Hematopoietic multipotent progenitor cell (in vitro differentiated cells): Measurements from ENCODE around the gene CFL1. TPM values are rescaled to one million over a fixed set of nuclear protein-coding genes. Genes with fewer than 3 reads are reported as not detected.
"Not testable (repeated sequence)": the region's sequence is repeated elsewhere in the genome, so short reads cannot be mapped to it uniquely, and the experiment has no call there.

Experiments
- DNase-seq, 3 donors: peaks; one replicate each; pipeline ENCODE4 v3.0.0-alpha.2; 2011 to 2015; ENCODE audit warnings: low read depth in 2 of 3, low spot score in 2 of 3
- total RNA-seq: library from RNA; depleted of rRNA; stranded (reverse); fragments of >200 nt; gene quantifications from one replicate; pipeline ENCODE4 v1.2.3, GENCODE V29; 2012

The CFL1 gene
- total RNA-seq, 1 donor = 701 TPM

- DNase-seq = no peak
Observed at GRCh38 chr11:65844231-65844872, 13.6 kb downstream of the CFL1 start.

DNA sequence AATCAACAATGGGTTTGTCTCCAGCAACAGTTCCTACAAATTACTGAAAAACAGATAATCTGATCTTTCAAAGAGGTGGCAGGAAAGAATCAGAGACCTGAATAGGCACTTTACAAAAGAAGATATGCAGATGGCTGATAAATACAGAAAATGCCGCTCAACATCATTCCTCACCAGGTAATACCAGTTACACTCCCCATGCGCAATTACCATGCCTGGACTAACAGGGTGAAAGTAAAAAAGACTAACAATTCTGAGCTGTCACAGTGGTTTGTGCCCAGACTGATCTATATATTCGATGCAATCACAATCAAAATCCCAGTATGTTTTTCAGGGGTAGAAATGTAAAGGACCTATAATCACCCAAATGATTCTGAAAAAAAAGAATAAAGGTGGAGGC, 14.2 kb downstream of the CFL1 start:
- no peak for DNase-seq

- DNase-seq = no peak
Observed at GRCh38 chr11:65842144-65842543, 15.8 kb downstream of the CFL1 start.

GRCh38 chr11:65834202-65834601, 23.8 kb downstream of the CFL1 start:
- no peak for DNase-seq

- DNase-seq = peak; percentile 77 to 96 (median 92)
Observed at GRCh38 chr11:65833297-65834030, 24.5 kb downstream of the CFL1 start, which contains the start of gene SNX32. SNX32 (plus strand) TSS chr11:65833963; CDS start chr11:65834066, 103 bp downstream.

GRCh38 chr11:65832231-65832630, 25.7 kb downstream of the CFL1 start:
- DNase-seq = not testable (repeated sequence)

DNA sequence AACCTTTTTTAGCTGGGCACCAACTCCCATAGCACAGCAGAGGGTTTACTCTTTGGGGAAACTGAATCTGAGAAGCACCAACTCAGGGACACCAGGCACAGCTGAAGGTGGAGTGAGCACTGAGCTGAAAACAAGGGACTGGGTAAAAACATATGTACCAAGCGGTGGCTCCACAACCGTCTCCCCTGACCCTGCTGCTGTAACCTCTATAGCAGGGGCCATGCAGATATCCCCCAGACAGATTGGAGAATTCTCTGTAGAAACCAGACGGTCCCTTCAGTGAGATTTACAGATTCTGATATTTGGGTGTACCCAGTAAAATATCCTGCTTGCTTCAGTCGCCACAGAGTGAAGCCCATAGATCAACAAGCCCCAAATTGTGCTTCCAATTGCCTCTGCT, 28.5 kb downstream of the CFL1 start:
- DNase-seq = no peak

- DNase-seq = no peak
Observed at GRCh38 chr11:65826984-65827735, 30.8 kb downstream of the CFL1 start.

- DNase-seq = no peak
Observed at GRCh38 chr11:65822776-65823528, 35.0 kb downstream of the CFL1 start.

GRCh38 chr11:65821107-65821506, 36.9 kb downstream of the CFL1 start:
- no peak for DNase-seq

DNA sequence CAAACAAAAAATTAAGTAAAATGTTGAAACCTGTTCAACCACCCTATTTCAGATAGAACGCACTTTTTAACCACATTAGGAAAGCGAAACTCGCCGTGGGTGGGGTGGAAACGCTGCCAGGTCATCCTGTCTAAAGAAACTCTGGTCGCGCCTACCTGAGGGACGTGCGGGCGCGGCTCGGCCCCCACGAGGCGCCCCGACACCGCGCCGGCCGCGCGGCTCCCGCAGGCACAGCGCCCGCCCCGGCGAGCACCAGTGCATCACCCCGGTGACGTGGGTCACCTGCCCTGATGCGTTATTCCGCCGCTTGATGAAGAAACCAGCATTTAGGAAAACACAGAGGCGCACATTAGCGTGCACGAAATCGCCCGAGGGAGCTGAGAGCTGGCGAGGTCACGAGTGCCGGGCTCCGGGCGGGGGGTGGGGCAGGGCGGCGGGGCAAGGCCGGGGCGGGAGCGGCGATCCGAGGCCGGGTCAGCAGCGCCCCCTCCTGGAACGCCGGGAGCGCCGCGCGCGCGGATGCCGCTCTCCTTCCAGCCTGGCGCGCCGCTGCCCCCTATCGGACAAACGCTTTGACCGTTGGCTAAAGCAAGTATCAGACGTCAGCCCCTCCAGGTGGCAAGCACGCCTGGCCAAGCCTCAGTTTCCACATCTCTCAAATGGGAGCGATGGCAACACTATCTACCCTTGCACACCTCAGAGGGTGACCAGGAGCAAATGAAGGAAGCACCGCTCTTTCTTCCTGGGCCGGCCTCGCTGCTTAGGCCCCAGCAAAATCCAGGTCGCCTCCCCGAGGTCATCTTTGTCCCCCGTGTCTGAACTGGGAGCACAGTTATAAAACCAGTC, 39.9 kb downstream of the CFL1 start:
- peak; percentile 90 to 93 (median 91) for DNase-seq

DNA sequence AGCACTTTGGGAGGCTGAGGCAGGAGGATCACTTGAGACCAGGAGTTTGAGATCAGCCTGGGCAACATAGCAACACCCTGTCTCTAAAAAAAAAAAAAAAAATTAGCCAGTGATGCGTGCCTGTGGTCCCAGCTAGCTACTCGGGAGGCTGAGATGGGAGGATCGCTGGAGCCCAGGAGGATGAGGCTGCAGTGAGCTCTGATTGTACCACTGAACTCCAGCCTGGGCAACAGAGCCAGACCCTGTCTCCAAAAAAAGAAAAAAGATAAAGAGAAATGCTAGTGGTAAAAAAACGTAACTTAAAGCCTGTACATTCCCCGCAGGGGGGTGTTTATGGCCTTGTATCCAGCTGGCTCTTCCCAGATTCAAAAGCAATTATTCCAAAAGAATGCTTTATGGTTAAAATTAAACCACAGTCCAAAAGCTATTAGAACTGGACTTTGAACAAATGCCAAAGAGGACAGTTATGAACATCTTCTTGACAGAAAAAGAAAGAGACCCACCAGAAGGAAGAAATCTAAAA, 40.6 kb downstream of the CFL1 start:
- DNase-seq = no peak

DNA sequence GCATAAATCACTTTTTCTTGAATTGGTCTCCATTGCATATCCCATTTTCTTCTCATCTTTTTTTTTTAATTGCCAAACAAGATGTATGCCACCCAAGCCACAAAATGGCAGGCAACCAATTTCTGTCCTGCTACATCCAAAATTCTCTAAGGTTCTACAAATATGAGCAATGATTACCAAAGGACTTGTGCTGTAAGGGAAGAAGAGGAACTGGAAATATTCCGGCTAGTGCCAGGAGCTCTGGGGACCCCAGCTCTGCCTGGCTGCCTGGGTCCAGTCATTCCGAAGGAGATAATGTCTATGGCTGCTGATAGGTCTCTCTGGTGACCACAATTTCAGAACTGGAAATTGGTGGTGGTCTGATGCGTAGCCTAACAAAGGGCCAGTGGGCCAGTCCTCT, 41.3 kb downstream of the CFL1 start:
- DNase-seq = no peak

DNA sequence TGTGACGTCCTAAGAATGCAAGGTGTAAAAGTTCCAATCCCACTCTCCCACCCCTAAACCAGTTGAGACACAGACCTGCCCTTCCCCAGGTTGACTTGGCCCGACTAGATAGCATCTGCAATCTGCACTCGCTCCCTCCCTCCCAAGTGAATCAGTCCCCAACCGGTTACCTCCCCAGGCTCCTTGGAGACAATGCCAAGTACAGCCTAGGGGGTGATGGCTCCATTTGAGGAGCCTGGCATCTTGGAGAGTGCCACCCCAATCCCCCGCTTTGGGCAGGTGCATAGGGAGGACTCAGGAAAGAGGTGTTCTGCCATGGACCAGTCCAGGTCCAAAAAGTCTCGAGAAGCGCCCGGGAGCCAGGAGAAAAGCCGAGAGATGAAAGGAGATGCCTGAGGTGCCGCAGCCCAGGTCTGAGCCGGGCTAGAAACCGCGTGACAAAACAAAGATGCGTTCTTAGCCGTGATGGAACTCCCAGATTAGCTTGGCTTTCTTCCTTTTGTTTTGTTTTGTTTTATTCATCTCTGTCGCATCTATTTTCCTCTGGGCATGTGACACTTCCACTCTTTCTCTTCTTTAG, 42.9 kb downstream of the CFL1 start:
- DNase-seq = no peak

DNA sequence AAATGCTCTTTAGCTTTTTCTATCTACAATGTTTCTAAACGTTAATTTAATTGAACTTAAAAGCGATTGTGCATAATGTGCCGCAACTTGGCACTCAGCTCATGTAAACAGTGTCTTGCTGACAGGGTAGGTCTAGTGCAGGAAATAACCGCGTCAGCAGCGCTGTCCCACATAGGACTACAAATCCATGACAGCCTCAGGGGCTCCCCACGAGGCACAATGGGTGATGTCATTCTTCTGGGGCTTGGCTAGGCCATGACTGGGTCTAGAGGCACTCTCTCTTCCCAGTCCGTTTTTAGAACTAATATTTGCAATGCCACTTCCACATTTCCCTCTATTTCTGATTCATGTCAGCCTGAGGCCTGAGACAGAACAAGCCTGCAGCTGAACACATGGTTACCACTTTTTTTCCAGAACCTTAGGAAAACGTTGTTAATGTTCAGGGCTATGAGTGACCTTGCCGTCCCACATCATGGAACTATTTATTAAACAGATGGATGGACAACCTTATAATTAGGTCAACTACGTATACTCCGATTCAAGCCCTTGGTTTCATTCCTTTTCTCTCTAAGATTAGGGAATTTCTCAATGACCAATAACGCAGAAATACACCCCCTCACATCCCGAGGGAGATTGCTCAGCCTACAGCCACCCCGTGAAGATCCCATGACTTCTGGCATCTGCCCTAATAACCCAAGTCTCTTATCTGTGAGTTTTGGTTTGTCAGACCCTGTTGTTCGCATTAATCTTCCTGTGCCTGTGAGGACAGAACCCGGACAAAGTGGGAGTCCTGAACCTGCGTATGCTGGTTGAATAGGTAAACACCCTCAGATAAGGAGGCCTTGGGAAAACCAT, 43.6 kb downstream of the CFL1 start:
- DNase-seq = no peak

- no peak for DNase-seq
Observed at GRCh38 chr11:65811764-65812475, 46.1 kb downstream of the CFL1 start.

DNA sequence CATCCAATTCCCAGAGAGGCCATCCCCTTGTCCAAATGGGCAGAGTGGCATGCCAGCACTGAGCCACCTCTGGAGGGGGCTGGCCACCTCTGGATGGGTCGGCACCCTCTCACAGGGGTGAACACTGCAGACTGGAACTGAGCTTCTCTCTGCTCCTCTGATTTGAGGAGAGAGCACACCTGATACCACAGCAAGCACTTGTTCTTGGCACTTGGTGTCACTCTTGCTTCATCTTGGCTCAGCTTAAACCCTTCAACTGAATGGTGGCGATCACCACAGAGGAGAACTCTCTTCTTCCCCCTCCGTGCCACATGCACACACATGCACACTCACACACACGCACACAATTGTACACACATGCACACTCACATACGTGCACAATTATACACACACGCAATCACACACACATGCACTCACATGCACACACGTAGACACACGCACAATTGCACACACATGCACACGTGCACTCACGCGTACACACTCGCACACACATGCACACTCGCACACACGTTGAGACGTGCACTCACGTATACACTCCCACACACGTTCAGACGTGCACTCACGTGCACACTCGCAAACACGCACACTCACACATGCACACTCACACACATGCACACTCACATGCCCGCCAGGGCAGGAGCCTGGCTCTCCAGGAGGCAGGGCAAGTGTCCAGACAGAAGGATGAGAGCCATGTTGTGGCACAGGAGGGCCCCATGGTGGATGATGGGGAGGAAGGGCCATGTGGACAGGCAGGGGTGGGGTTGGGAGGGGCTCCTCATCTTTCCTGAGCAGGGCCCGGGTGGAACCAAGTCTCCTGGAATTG, 47.7 kb downstream of the CFL1 start:
- DNase-seq = peak in 1 of 3 donors; percentile 42
